Activated T-helper 17 cell treated with anti-CD3 and anti-CD28 coated beads, Interleukin-2, amount 50 U/mL, for 72 hours (primary cell): ENCODE data around the gene USP47. TPM values are rescaled to one million over a fixed set of nuclear protein-coding genes. Genes with fewer than 3 reads are reported as not detected.

Experiments
- ATAC-seq: fragments of 150-1000 bp; cut with Tn5 transposase; replicated peaks from 2 replicates; pipeline ENCODE4 v1.10.0; 2021; ENCODE audit warnings: mild to moderate bottlenecking, moderate library complexity
- H3K27ac Mint-ChIP-seq: one replicate; pipeline ENCODE4 v1.8.0; 2022; ENCODE audit warnings: mixed read lengths
- H3K27me3 Mint-ChIP-seq: one replicate; pipeline ENCODE4 v1.8.0; 2022; ENCODE audit warnings: mixed read lengths
- H3K36me3 Mint-ChIP-seq: one replicate; pipeline ENCODE4 v1.8.0; 2022; ENCODE audit warnings: low read depth, mild to moderate bottlenecking, mixed read lengths
- H3K4me1 Mint-ChIP-seq: one replicate; pipeline ENCODE4 v1.8.0; 2022; ENCODE audit warnings: mixed read lengths
- H3K4me3 Mint-ChIP-seq: one replicate; pipeline ENCODE4 v1.8.0; 2022; ENCODE audit warnings: mild to moderate bottlenecking, mixed read lengths
- H3K9me3 Mint-ChIP-seq: one replicate; pipeline ENCODE4 v1.8.0; 2022; ENCODE audit warnings: mixed read lengths
- total RNA-seq, 2 donors: library from RNA; stranded (reverse); gene quantifications; one replicate each; pipeline ENCODE4 v1.2.3, GENCODE V29; 2022

The USP47 gene
- total RNA-seq, 2 donors from 2014 or later, result 37.1 to 58.2 TPM

DNA sequence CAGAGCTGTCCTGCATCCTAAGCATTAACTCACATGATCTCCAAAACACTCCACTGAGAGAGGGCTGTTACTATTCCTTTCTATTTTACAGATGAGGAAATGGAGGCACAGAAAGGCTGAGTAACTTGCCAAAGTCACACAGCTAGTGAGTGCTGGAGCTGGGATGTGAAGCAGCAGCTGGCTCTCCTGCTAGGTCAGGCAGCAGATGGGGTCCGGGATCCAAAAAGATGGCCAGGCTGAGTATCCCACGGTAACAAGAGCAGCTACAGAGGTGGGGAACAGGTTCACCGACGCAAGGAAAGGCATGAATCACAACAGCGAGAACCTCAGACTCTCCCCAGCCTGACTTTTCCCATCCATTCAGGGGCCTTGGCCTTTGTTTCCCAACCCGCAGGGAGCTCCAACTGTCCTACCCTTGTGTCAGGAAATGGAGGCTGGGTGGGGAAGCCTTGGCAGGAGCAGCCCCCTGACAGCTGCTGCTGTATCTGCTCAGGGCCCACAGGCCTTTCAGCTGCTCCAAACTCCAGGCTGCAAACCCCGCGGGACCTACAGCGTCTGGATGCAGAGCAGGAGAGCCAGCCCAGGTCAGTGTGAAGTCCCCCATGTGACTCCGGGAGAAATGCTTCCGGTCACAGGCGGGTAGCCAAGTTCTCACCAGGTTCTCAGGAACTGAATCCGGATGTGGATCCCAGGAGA lies 137.2 kb downstream of the USP47 start:
- H3K4me3 Mint-ChIP-seq, result no peak overlapping the region
- H3K9me3 Mint-ChIP-seq, result no peaks in the 10 kb centered on the region
- peaks cover 5% of the 10 kb centered on the region for H3K4me1 Mint-ChIP-seq
- no peak for ATAC-seq
- no peaks in the 10 kb centered on the region for H3K36me3 Mint-ChIP-seq
- H3K27ac Mint-ChIP-seq, result no peak overlapping the region
- H3K27me3 Mint-ChIP-seq, result no peaks in the 10 kb centered on the region

DNA sequence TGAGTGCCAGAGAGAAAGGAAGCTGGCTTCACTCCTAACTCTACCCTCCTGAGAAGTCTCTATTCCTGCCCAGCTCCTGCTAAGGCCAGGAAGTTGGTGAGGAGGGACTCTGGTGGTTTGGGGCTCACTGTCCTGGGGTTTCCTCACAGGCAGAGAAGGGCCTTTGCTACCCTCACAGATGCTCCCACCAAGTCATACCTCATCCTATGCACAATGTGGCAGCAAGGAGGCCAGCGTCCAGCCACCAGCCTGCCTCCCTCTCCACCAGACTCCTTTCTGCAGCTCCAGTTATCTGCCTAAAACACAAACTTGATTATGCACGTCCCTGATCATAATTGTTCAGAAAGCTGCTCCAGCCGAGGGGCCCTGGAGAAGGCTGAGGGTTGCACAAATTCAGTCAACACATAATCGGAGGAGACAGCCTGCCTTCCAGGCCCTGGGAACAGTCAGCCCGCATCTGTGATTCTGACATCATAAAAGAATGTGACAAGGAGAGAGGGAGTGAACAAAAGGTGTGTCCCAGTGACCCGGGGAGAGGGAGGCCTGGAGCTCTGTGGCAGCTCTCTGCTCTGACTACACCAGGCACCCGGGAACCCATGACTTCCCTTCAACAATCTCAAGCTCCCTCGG lies 137.8 kb downstream of the USP47 start:
- H3K27me3 Mint-ChIP-seq, result no peaks in the 10 kb centered on the region
- H3K4me1 Mint-ChIP-seq, result peaks cover 5% of the 10 kb centered on the region
- no peak overlapping the region for H3K4me3 Mint-ChIP-seq
- no peak for ATAC-seq
- H3K9me3 Mint-ChIP-seq, result no peaks in the 10 kb centered on the region
- no peaks in the 10 kb centered on the region for H3K36me3 Mint-ChIP-seq
- H3K27ac Mint-ChIP-seq, result no peak overlapping the region

DNA sequence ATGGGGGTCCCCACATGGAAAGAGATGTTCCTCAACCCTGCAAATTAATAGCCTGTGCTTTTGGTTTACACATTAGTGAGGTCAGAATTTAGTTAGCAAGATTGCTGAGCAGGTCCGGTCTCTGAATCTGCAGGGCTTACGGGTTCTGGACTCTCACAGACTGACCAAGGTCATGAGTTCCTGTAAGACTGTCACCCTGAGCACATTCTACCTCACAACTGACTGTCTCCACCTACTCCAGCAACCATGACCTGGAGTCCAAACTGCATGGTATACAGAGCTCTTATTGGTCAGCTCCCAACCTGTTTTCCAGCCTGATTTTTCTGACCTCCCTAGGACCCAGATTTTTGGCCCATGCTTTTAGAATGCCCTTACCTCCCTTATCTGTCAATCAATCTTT lies 138.4 kb downstream of the USP47 start:
- ATAC-seq, result no peak
- Mint-ChIP-seq H3K27me3 (no peaks in the 10 kb centered on the region), H3K9me3 (no peaks in the 10 kb centered on the region), H3K36me3 (no peaks in the 10 kb centered on the region), H3K4me1 (peaks cover 5% of the 10 kb centered on the region), H3K27ac (no peak overlapping the region), H3K4me3 (no peak overlapping the region)

- H3K27me3 Mint-ChIP-seq, result no peaks in the 10 kb centered on the region
- peaks cover 5% of the 10 kb centered on the region for H3K4me1 Mint-ChIP-seq
- no peak for ATAC-seq
- H3K36me3 Mint-ChIP-seq, result no peaks in the 10 kb centered on the region
- H3K9me3 Mint-ChIP-seq, result no peaks in the 10 kb centered on the region
- H3K4me3 Mint-ChIP-seq, result no peak overlapping the region
- no peak overlapping the region for H3K27ac Mint-ChIP-seq
Observed at GRCh38 chr11:11980841-11981308, 139.1 kb downstream of the USP47 start.

DNA sequence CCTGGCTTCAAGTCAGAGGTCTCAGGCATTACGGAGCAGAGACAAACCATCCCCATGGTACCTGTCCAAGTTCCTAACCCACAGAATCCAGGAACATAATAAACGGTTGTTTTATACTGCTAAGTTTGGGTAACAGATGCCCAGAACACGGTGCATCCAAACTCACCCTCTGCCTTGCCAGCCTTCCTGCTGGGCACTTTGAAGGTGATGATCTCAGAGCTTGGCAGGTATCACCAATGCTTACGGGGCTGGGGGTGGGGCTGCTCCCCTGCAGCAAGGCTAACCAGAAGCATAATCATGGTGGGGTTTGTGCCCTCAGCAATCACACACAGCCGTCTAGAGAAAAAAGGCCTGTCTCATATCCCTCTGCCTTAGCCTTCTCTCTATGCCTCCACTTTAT lies 139.6 kb downstream of the USP47 start:
- Mint-ChIP-seq H3K27me3 (no peaks in the 10 kb centered on the region), H3K4me3 (no peak overlapping the region), H3K27ac (no peak overlapping the region), H3K9me3 (no peaks in the 10 kb centered on the region), H3K36me3 (no peaks in the 10 kb centered on the region), H3K4me1 (no peaks in the 10 kb centered on the region)
- no peak for ATAC-seq

DNA sequence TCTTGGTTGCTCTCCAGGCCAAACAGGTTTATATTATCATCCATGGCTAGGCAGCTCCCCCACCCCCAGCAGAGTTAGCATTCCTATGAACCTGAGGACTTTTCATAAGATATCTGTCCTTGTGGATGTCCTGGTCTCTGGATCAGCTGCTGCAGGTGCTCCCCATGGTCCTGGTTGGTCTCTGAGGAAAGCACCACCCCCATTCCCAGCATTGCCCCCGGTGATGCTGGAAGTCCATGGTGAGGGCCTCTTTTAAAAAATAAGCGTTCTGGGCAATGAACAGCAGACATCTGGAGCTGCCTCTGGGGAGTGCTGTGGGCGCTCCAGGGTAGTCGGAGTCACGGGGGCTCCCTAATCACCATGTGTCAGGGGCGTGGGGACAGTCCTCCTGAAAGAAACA lies 140.1 kb downstream of the USP47 start:
- H3K4me3 Mint-ChIP-seq, result no peak overlapping the region
- H3K27ac Mint-ChIP-seq, result no peak overlapping the region
- ATAC-seq, result no peak
- no peaks in the 10 kb centered on the region for H3K36me3 Mint-ChIP-seq
- H3K27me3 Mint-ChIP-seq, result no peaks in the 10 kb centered on the region
- H3K9me3 Mint-ChIP-seq, result no peaks in the 10 kb centered on the region
- H3K4me1 Mint-ChIP-seq, result no peaks in the 10 kb centered on the region

GRCh38 chr11:11982461-11982860 lies 140.7 kb downstream of the USP47 start:
- H3K27ac Mint-ChIP-seq, result no peak overlapping the region
- H3K4me3 Mint-ChIP-seq, result no peak overlapping the region
- H3K4me1 Mint-ChIP-seq, result no peaks in the 10 kb centered on the region
- H3K27me3 Mint-ChIP-seq, result no peaks in the 10 kb centered on the region
- no peak for ATAC-seq
- no peaks in the 10 kb centered on the region for H3K9me3 Mint-ChIP-seq
- no peaks in the 10 kb centered on the region for H3K36me3 Mint-ChIP-seq

GRCh38 chr11:11982975-11983374 lies 141.2 kb downstream of the USP47 start:
- H3K27me3 Mint-ChIP-seq, result no peaks in the 10 kb centered on the region
- no peak overlapping the region for H3K27ac Mint-ChIP-seq
- no peak overlapping the region for H3K4me3 Mint-ChIP-seq
- H3K9me3 Mint-ChIP-seq, result no peaks in the 10 kb centered on the region
- ATAC-seq, result no peak
- H3K4me1 Mint-ChIP-seq, result no peaks in the 10 kb centered on the region
- no peaks in the 10 kb centered on the region for H3K36me3 Mint-ChIP-seq

GRCh38 chr11:11983427-11983826 lies 141.7 kb downstream of the USP47 start:
- no peaks in the 10 kb centered on the region for H3K36me3 Mint-ChIP-seq
- H3K4me1 Mint-ChIP-seq, result no peaks in the 10 kb centered on the region
- no peak for ATAC-seq
- H3K27me3 Mint-ChIP-seq, result no peaks in the 10 kb centered on the region
- H3K27ac Mint-ChIP-seq, result no peak overlapping the region
- H3K9me3 Mint-ChIP-seq, result no peaks in the 10 kb centered on the region
- no peak overlapping the region for H3K4me3 Mint-ChIP-seq

DNA sequence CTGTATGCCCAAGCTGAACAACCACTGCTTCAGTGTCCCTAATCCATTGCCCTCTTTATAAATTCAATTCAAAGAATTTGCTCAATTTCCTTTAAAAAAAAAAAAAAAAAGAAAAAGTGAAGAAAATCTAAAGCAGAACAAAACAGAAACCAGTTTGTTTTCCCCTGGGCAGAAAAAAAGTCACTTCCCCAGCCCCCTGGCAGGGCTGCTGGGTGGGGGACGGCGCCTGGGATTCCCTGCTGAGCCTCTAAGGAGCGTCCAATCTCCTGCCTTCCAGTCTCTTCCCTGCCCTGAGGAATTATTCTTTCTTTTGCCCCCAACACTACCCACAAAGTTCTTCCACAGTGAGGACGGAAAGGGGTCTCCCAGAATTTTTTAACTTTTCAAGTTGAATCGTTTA lies 142.8 kb downstream of the USP47 start:
- Mint-ChIP-seq H3K4me3 (no peak overlapping the region), H3K9me3 (no peaks in the 10 kb centered on the region)
- no peak for ATAC-seq

GRCh38 chr11:11985016-11985715 lies 143.4 kb downstream of the USP47 start:
- Mint-ChIP-seq H3K36me3 (no peaks in the 10 kb centered on the region), H3K4me1 (no peaks in the 10 kb centered on the region), H3K4me3 (no peak overlapping the region), H3K27me3 (no peaks in the 10 kb centered on the region), H3K27ac (no peak overlapping the region), H3K9me3 (no peaks in the 10 kb centered on the region)
- ATAC-seq, result no peak

More for the DNA sequence above, 142.8 kb downstream of the USP47 start:
- Mint-ChIP-seq H3K27me3 (no peaks in the 10 kb centered on the region), H3K4me1 (no peaks in the 10 kb centered on the region), H3K27ac (no peak overlapping the region), H3K36me3 (no peaks in the 10 kb centered on the region)

DNA sequence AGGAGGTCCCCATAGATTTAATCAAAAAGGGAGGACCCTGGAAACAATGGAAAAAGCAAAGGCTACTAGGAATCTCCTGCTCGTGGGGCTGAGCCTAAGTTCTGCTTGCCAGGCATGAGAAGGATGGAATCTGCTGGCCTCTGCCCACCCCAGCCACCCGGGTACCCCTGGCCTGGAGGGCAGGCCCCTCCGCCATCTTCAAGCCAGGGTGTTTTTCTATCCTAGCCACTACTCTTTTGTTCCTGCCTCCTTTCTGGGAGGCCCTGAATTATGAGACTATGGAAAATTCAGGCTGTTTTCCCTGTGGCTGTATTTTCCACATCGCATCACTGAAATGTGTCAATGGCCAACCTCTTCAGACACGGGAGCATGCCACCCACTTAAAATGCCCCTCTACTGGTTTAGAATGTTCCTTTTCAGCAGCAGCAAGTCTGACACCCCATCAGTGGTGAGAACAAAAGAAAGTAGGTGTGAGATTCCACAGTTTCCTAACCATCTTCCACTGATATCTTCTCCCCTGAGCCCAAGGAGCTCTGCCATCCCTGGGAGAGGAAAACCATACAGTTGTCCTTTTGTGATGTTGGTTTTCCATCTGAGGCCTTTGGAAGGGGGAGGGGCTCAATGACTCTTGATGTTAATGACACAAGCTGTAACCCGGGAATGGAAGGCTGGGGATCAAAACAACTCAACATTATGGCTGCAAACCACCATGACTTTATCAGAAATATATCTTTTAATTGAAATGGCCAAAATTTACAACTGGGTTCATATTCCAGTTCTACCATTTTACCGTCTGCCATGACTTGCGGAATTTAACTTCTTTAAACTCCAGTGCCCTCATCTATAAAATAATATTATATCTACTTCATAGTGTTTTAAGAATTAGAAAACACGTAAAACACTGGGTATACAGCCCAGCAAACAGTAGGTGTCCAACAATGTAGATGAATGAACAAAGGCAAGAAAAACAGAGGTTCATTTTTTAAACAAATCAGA lies 144.5 kb downstream of the USP47 start:
- Mint-ChIP-seq H3K27ac (no peak overlapping the region), H3K36me3 (no peaks in the 10 kb centered on the region), H3K4me1 (no peaks in the 10 kb centered on the region), H3K27me3 (peaks cover 4% of the 10 kb centered on the region), H3K9me3 (no peaks in the 10 kb centered on the region), H3K4me3 (no peak overlapping the region)
- no peak for ATAC-seq

DNA sequence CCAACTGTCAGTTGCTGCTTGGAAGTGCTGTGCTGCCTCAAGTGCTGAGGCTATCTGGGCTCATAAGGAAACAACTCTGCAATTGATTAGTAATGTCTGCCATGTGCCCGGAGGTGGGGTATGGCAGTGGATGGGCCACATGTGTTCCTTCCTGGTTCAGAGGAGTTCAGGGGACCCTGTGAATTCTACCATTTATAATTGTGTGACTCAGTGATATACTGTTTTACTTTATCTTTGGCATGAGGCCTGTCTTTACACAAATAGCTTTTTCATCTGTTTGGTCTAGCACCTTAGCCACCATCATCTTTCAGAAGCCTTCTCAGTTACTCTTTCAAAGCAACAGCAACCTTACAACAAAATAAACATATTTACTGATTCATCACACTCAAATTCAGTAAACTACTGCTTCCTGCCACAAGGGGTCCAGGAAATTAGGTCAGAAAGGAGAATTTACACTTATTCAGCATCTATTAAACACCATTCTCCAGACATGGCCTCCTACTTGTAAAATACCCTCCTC lies 145.8 kb downstream of the USP47 start:
- Mint-ChIP-seq H3K36me3 (no peaks in the 10 kb centered on the region), H3K4me1 (no peaks in the 10 kb centered on the region), H3K4me3 (no peak overlapping the region), H3K9me3 (no peaks in the 10 kb centered on the region), H3K27me3 (peaks cover 7% of the 10 kb centered on the region), H3K27ac (no peak overlapping the region)
- ATAC-seq, result peak; percentile 47

GRCh38 chr11:11988099-11988651 lies 146.4 kb downstream of the USP47 start:
- peak; percentile 18 for ATAC-seq
- H3K27me3 Mint-ChIP-seq, result peaks cover 7% of the 10 kb centered on the region
- no peaks in the 10 kb centered on the region for H3K36me3 Mint-ChIP-seq
- H3K4me1 Mint-ChIP-seq, result no peaks in the 10 kb centered on the region
- no peak overlapping the region for H3K27ac Mint-ChIP-seq
- no peak overlapping the region for H3K4me3 Mint-ChIP-seq
- no peaks in the 10 kb centered on the region for H3K9me3 Mint-ChIP-seq
